Measurements from ENCODE around the gene PRR11.
"Not testable (repeated sequence)": the region's sequence is repeated elsewhere in the genome, so short reads cannot be mapped to it uniquely, and the experiment has no call there.

PRR11 gene

GRCh38 chr17:59155439-59156177, at the start of gene PRR11:
Gene PRR11, plus strand, starts transcription at chr17:59155746. Its CDS starts 14,007 bp downstream, at chr17:59169753.
- peak; percentile 99 for DNase-seq

GRCh38 chr17:59105852-59106462, 49.6 kb upstream of the PRR11 start:
- DNase-seq: peak; percentile 65

DNA sequence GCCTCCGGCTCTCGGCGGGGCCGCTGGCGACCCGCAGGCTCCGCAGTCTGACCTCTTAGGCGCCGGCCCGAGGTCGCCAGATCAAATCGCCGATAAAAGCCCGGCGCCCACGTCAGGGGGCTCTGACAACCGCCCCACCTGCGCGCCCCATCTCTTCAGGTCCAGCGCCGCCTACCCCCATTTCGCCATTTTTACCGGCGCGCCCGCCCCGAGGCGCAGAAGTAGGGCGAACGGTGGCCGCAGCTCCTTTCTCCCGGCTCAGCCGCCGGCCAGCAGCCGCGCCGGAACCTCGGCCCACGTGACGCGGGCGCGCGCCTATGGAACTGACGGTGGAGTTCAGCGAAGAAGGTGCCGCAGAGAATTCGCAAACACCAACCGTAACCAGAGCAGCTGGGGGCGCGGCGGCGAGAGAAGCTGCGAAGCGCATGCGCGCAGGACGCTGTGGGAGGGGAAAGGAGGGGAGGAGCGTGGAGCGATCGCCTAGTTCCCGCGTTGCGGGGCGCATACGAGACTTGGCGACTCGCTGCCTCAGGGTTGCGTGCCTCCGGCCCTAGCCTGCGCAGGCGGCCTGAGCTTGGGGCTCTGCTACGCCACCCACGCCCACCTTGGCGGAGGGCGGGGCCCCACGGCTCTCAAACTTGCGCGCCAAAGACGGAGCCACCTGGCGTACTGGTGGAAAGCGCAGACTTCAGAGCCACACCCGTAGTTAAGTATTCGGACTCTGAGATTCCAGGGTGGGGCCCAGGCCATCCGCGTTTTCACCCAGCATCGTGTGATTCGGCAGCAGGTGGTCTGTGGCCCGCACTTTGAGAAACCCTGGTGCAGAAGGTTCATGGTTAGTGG, 48.9 kb upstream of the PRR11 start, which contains the start of gene TRIM37:
TRIM37 (minus strand) TSS at position 418 of the 843 bp plus-strand sequence. CDS start 419 bp downstream, outside the sequence.
- peak; percentile 99 for DNase-seq

- DNase-seq: no peak
Measured at GRCh38 chr17:59107306-59107670, 48.3 kb upstream of the PRR11 start.

DNA sequence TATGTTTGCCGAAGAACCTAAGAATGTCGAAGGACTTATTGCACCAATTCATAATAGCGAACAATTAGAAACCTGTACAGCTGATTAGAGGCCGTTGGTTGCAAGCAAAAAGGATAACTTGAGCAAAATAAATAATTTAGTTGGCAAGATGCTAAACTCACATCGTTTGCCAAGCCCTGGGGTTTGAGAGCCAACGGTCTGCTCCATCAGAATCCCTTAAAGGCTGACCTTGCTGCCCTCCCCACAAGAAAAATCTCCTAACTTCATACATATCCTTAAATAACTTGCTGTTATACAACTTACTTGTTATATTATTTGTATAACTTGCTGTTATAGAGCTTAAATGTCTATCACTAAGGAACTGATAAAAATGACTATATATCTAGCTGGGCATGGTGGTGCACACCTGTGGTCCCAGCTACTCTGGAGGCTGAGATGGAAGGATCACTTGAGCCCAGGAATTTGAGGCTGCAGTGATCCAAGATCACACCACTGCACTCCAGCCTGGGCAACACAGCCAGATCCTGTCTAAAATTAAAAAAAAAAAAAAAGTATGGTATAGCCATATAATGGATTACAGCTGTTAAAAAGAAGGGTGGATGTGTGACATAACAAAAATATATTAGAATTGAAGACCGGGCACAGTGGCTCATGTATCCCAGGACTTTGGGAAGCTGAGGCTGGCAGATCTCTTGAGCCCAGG, 47.0 kb upstream of the PRR11 start:
- no peak for DNase-seq

DNA sequence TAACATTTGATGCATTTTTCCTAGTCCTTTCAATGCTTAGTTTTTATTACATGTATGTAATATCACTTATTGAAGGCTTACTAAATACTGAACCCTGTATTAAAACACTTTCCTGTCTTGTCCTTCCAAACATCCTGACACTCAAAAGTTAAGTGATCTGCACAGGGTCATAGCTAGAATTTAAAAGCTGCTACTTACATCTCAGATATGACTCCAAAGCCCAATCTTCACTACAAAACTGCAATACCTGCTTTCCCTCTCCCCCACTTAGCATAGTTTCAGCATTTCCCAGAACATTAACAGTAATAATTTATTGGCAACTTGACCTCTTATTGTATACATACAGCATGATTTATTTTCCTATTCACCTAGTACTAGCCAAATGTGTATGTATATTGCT, 44.6 kb upstream of the PRR11 start:
- no peak for DNase-seq

DNA sequence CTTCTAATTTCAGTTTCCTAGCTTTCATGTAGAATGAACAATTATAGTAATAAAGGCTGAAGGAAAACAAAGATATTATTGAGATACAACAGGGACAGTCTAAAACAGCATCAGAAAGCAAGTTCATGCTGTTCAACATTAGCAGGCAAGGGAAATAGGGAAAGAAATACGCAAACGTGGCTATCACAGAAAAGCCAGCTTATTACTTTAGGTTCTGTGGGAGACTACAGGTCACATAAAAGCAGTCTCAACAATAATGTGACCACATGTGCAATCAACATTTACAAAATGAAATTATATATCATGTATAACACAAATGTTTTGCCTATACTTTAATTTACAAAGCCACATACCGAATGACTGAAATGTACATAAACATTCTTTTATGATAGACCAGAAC, 44.0 kb upstream of the PRR11 start:
- DNase-seq: no peak

- no peak for DNase-seq
Measured at GRCh38 chr17:59115474-59115873, 40.1 kb upstream of the PRR11 start.

- no peak for DNase-seq
Measured at GRCh38 chr17:59121901-59122480, 33.6 kb upstream of the PRR11 start.

DNA sequence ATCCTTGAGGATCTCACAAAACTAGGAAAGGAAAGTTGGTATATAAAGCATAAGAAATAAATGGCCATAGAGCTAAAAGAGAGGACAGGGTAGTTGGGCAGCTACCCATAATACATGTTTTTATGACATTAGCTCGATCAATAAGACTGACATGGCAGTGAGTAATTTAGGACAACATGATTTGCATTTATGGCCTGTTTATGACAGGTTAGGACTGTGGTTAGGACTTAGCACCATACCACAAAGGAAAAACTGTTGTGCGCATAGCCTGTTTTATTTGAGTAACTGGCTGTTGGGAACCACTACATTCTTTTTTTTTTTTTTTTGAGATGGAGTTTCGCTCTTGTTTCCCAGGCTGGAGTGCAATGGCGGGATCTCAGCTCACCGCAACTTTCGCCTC, 30.9 kb upstream of the PRR11 start:
- no peak for DNase-seq

- no peak for DNase-seq
Measured at GRCh38 chr17:59126809-59127417, 28.6 kb upstream of the PRR11 start.

DNA sequence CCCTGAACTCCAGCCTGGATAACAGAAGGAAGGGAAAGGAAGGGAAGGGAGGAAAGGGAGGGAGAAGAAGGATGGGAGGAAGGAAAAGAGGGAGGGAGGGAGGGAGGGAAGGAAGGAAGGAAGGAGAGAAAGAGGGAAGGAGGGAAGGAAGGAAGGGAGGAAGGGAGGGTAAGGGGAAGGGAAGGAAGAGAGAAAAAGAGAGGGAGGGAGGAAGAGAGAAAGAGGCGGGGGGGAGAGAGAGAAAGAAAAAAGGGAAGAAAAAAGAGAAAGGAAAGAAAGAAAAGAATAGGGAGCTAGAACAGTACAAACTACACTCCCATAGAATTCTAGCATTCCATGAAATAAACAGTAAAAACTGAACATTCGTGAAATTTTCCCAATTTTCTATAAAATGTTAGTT, 25.7 kb upstream of the PRR11 start:
- DNase-seq: no peak

DNA sequence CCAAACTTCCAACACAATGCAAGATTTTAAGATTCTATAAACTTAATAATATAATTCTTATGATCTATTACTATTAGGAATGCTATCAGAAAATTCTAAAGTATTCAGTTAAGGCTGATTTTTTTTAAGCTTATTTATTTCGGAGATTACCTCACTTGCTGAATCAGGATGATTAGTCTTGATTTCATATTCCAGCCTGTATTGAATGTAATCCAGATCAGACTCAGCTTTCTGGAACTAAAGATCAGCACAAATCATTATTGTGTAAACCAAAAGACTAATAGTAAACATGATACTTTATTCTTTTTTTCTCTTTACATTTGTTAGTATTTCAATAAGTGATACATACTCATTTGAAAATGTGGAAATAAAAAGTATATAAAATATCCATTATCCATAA, 24.4 kb upstream of the PRR11 start:
- DNase-seq: no peak

DNA sequence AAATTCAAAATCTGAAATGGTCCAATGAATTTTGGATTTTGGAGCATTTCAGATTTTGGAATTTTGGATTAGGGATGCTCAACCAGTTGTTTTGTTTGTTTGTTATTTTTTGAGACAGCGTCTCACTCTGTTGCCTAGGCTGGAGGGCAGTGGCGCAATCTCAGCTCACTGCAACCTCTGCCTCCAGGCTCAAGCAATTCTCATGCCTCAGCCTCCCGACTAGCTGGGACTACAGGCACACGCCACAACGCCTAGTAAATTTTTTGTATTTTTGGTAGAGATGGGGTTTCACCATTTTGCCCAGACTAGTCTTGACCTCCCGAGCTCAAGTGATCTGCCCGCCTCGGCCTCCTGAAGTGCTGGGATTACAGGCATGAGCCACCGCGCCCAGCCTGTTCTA, 17.2 kb upstream of the PRR11 start:
- DNase-seq: not testable (repeated sequence)

DNA sequence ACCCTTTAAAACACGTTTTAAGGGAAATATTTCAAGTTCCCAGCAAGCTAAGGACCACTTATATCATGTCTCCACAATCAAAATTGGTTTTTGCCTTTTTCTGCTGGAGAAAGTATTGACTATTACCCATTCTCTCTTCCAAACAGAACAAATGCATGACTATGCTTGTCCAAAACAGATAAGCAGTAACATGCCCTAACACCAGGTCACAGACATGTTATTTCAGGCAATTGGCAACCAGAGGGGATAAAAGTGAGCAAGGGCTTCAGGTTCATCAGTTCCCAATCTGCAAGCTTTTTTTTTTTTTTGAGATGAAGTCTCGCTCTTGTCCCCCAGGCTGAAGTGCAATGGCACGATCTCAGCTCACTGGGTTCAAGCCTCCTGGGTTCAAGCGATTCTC, 15.6 kb upstream of the PRR11 start:
- DNase-seq: no peak

- DNase-seq: no peak
Measured at GRCh38 chr17:59141860-59142259, 13.7 kb upstream of the PRR11 start.

DNA sequence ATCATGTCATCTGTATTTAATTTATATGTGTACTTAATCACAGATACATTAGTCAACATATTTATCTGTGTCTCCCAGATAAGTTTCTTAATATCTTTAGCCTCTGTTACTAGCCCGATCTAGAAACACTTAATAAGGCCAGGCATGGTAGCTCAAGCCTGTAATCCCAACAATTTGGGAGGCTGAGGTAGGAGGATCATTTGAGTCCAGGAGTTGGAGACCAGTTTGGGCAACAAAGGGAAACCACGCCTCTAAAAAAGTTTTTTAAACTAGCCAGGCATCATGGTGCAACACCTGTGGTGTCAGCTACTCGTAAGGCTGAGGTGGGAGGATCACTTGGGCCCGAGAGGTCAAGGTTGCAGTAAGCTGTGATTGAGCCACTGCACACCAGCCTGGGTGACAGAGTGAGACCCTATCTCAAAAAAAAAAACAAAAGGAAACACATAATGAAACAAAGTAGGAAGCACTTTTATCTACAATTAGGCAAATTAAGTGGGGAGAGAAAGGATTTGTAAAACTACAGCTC, 9.9 kb upstream of the PRR11 start:
- no peak for DNase-seq

DNA sequence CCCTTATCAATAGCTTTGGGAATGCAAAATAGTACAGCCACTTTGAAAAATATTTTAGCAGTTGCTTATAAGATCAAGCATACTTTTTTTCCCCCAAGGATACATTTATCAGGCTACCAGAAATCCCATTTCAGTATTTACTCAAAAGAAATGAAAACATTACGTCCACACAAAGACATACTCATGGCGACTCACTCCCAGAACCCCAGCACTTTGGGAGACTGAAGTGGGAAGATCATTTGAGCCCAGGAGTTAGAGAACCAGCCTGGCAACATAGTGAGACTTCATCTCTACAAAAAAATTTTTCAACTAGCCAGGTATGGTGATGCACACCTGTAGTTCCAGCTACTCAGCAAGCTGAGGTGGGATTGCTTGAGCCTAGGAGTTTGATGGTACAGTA, 6.5 kb upstream of the PRR11 start:
- no peak for DNase-seq

- no peak for DNase-seq
Measured at GRCh38 chr17:59149841-59150511, 5.6 kb upstream of the PRR11 start.

DNA sequence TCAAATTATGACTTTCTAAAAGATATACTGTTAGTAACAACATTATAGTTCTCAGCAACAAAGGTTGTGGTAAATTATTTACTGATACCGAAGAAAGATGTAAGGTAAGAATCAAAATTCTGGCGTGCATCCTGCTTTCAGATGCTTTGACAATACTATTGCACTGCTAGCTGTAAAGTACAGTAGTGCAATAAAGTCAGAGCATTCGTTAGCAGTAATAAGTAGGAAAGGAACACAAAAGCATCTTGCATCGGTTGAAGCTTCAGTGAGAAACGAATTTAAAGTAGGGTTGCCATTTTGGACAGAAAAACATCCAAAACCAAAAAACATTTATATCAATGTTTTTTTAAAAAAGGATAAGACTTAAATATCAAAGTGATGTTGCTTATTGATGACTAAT, 4.5 kb upstream of the PRR11 start:
- DNase-seq: no peak

GRCh38 chr17:59151591-59151990, 4.0 kb upstream of the PRR11 start:
- no peak for DNase-seq

Measured in NCI-H146 (cell line).